Kidney epithelial cell (primary cell): ENCODE data around the gene TAS2R42. TPM values are rescaled to one million over a fixed set of nuclear protein-coding genes. Genes with fewer than 3 reads are reported as not detected.

Experiments
- DNase-seq: peaks from one replicate; pipeline ENCODE4 v3.0.0-alpha.2; 2010; ENCODE audit warnings: low read depth
- H3K27me3 ChIP-seq: 2 replicates; pipeline ENCODE4 v1.6.0; 2011; ENCODE audit warnings: low read length; ENCODE audit not compliant: control insufficient read depth, insufficient read depth
- H3K36me3 ChIP-seq: 2 replicates; pipeline ENCODE4 v1.5.1; 2011; ENCODE audit warnings: low read length; ENCODE audit not compliant: control insufficient read depth, insufficient read depth
- H3K4me3 ChIP-seq: 2 replicates; pipeline ENCODE4 v1.5.1; 2011; ENCODE audit warnings: low read depth, mild to moderate bottlenecking, control low read depth, low read length
- total RNA-seq: library from RNA; depleted of rRNA; stranded (reverse); fragments of >200 nt; gene quantifications from 2 replicates; pipeline ENCODE4 v1.2.3, GENCODE V29; 2015
- TF ChIP-seq, protein P1 (sequence below): IDR thresholded peaks from 2 replicates; pipeline ENCODE4 v1.5.1; 2011; ENCODE audit warnings: mild to moderate bottlenecking, moderate library complexity, low read length, control low read depth, inconsistent platforms; ENCODE audit not compliant: insufficient read depth, poor library complexity, severe bottlenecking

Gene TAS2R42
- total RNA-seq, 1 donor from 2014 or later: not detected

DNA sequence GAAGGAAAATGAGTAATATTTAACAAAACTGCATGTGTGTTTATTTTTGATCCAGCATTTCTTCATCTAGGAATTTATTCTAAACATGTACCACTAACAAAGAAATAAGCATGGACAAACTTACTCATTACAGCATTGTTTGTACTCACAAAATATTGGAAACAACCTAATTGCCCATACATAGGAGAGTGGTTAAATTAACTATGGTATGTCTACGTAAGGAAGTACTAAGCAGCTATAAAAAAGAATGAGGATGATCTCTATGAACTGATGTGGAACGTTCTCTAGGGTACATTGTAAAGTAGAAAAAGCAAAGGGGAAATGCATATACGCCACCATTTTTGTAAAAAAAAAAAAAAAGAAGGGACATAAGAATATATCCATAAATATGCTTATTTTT is 17.4 kb upstream of the TAS2R42 start:
- Histone ChIP-seq H3K27me3 (no peaks in the 10 kb centered on the region), H3K36me3 (no peaks in the 10 kb centered on the region), H3K4me3 (no peak overlapping the region)
- DNase-seq: no peak
- TF ChIP-seq, protein P1, sequence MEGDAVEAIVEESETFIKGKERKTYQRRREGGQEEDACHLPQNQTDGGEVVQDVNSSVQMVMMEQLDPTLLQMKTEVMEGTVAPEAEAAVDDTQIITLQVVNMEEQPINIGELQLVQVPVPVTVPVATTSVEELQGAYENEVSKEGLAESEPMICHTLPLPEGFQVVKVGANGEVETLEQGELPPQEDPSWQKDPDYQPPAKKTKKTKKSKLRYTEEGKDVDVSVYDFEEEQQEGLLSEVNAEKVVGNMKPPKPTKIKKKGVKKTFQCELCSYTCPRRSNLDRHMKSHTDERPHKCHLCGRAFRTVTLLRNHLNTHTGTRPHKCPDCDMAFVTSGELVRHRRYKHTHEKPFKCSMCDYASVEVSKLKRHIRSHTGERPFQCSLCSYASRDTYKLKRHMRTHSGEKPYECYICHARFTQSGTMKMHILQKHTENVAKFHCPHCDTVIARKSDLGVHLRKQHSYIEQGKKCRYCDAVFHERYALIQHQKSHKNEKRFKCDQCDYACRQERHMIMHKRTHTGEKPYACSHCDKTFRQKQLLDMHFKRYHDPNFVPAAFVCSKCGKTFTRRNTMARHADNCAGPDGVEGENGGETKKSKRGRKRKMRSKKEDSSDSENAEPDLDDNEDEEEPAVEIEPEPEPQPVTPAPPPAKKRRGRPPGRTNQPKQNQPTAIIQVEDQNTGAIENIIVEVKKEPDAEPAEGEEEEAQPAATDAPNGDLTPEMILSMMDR: no peak

DNA sequence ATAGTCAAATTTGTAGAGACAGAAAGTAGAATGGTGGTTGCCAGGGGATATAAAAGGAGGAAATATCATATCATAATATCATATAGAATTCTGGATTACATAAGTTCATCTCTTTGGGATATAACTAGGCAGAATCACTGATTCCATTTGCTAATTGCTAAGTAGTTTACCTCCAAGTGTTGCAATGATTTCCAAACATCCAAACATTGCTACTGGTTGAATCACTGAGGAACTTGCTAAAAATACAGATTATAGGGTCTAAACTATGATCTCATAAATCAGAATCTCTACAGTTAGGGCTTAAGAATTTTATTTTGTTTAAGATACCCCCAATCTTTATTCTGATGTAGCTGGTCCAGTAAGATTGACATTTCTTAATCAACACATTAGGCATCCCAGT is 16.1 kb upstream of the TAS2R42 start:
- Histone ChIP-seq H3K4me3 (no peak overlapping the region), H3K36me3 (no peaks in the 10 kb centered on the region), H3K27me3 (no peaks in the 10 kb centered on the region)
- TF ChIP-seq, protein P1: no peak
- no peak for DNase-seq

DNA sequence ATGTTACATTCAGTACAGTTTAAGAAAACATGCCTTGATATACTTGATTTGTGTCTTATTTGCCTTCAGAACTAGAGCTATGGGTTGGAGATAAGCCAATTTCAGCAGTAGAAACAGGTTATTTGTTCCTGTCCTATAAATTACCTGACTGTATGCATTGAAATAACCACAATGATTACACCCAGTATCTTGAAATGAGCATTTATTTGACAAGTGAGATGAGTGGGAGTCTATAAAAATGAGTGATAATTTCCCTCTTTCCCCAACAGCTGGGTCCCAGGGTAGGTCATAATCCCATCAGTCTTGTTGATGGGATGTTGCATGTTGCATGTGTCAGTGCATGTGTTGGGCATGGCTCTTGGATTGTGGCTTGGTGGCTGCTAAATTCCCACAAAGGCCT is 3.7 kb downstream of the TAS2R42 start:
- no peak for DNase-seq
- TF ChIP-seq, protein P1: no peak

DNA sequence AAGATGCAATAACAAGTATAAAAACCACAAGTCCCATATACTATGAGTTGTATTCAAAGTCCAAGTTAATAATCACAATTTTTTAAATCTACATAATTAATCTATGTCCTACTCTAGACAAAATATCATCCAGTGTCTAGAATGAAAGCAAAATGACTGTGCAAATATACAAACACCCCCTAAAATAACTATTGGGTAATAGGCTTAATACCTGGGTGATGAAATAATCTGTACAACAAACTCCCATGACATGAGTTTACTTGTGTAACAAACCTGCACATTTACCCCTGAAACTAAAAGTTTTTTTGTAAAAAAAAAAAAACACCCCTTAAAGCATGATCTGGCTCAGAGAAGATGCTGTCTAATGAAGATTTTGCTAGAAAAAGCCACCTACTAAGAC is 4.2 kb downstream of the TAS2R42 start:
- no peak for DNase-seq
- TF ChIP-seq, protein P1: no peak
- Histone ChIP-seq H3K4me3 (no peak overlapping the region), H3K36me3 (no peaks in the 10 kb centered on the region), H3K27me3 (no peaks in the 10 kb centered on the region)

More for the DNA sequence above, 3.7 kb downstream of the TAS2R42 start:
- no peaks in the 10 kb centered on the region for H3K27me3 ChIP-seq
- no peaks in the 10 kb centered on the region for H3K36me3 ChIP-seq
- H3K4me3 ChIP-seq: no peak overlapping the region

DNA sequence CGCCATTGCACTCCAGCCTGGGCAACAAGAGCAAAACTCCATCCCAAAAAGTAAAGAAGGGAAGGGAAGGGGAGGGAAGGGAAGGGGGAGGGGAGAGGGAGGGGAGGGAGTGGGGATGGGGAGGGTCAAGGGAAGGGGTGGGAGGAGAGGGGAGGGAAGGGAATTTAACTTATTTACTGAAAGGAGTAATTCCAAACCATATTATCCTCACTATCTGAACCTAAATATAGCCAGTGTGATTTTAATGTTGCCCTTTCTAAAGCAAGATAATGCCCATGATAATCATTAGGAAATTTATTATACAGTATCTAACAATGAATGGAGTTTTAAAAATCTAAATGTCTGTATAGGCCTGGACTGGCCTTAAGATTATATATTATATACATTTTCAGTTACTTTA is 8.5 kb downstream of the TAS2R42 start:
- TF ChIP-seq, protein P1: no peak
- DNase-seq: no peak

DNA sequence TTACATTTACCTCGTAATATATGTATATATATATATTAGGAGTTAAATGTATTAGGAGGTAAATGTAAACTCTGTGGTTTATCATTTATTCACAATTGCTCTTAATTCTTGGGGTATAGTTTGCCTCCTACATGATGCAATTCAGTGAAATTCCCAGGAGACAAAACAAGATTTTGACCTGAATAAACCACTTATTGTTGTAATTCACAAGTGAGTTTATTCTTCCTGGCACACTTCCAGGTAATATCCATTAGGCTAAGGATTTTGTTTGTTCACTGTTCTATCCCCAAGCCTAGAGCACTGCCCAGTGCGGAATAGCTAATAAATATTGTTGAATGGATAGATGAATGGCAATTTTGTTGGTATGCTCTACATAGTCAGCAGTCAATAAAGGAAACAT is 12.7 kb downstream of the TAS2R42 start:
- Histone ChIP-seq H3K27me3 (no peaks in the 10 kb centered on the region), H3K36me3 (no peaks in the 10 kb centered on the region), H3K4me3 (no peak overlapping the region)
- DNase-seq: no peak
- TF ChIP-seq, protein P1: no peak

More for the DNA sequence above, 8.5 kb downstream of the TAS2R42 start:
- H3K27me3 ChIP-seq: no peaks in the 10 kb centered on the region
- no peaks in the 10 kb centered on the region for H3K36me3 ChIP-seq
- no peak overlapping the region for H3K4me3 ChIP-seq
